HG03558 (cell line): Measurements from ENCODE around the gene EID3.
"Not testable (repeated sequence)": the region's sequence is repeated elsewhere in the genome, so short reads cannot be mapped to it uniquely, and the experiment has no call there.

Experiments used
- ATAC-seq: cut with Tn5 transposase; IDR thresholded peaks from one replicate; pipeline ENCODE4 v1.9.1; 2021; ENCODE audit warnings: moderate number of reproducible peaks; ENCODE audit not compliant: unreplicated experiment; ENCODE audit errors: extremely low read depth

The EID3 gene

DNA sequence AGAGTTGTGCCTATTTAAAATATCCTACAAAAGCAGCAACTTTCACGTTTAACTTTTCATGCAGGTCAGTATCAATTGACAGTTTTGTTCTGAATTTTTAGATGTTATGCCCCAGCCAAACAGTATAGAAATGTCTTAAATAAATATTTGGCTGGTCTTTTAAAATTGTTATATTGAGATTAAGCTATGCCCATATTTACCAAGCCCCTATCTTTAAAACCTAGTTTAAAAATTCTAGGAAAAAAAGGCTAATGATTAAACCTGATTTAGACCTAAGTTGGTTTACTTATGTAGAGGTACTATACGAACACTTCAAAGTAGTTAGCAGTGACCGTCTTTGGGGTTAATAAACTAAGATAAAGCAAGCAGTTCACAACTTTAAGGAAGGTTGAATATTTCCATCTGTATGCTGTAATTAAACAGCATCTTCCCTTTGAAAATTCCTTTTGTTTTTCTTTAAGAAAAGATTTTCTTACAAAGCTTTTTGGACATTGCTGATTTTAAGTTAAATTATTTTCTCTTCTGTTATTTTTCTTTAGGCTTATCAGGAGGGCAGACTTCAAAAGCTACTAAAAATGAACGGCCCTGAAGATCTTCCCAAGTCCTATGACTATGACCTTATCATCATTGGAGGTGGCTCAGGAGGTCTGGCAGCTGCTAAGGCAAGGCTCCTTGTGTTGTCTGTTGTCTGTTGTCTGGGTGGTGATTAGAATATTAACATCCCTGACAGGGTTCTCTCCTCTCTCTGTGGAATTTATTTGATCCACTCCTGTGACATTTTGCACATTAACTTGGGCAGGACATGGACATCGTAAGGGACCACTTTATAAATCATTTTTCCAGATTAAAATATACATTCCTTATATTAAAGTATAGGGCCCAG lies 7.5 kb downstream of the EID3 start:
- no peak for ATAC-seq

DNA sequence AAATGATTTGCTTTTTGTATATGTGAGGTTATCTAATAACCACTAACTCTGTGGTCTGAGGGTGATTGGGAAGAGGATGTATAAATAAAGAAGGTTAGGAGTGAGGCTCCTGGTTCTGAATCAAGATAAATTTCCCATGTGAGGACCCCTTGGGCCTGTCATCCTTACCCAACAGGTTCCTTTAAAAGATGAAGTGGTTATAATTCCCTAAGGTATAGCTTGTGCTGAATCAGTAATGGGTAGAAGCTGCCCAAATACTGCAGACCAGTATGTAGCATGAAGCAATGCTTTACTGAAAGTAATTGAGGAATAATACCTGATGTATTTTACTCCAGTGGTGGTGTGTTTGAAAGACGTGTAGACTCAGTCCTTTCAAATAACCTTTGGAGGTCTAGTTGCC lies 8.7 kb downstream of the EID3 start:
- no peak for ATAC-seq

DNA sequence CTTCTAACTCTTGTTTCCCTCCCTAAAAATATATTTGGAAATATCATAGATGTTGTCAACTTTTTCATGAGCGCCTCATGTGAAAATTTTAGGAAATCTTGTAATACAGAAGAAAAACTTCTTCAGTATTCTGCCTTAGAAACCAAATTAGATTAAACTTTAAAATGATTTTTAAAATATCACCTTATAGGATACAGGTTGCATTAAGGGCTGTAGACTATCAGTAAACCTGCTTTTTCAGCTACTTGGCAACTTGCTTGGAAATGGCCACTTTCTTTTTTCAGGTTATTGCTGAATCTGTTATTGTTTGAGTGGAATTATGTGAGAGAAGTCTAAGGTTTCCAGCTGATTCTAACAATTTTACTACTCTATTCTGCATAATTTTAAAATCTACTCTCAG lies 9.1 kb downstream of the EID3 start:
- ATAC-seq, result no peak

DNA sequence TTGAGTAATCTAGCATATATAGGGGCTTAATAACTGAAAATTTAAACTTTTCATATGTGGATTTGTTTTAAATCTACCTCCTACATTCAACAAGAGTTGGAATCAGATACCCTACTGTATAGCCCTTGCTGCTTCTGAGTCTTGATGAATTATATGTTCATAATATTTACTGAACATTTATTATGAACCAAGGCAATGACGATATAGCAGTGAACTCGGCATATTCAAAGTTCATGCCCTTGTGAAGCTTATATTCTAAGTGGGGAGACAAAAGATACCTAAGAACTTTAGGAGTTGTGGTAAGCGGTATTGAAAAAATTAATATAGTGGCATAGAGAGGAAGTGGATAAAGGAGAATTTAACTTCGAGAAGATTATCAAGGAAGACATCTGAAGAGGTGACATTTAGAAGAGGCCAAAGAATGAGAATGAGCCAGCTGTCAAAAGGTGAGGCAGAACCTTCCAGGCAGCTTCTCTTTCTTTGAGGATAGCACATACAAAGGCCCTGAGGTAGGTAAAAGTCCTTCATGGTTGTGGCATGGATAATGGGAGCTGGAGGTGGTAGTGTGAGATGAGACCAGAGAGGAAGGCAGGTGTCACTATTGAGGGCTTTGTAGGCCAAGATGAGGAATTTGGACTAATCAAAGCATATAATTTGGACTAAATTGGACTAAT lies 10.2 kb downstream of the EID3 start:
- no peak for ATAC-seq

DNA sequence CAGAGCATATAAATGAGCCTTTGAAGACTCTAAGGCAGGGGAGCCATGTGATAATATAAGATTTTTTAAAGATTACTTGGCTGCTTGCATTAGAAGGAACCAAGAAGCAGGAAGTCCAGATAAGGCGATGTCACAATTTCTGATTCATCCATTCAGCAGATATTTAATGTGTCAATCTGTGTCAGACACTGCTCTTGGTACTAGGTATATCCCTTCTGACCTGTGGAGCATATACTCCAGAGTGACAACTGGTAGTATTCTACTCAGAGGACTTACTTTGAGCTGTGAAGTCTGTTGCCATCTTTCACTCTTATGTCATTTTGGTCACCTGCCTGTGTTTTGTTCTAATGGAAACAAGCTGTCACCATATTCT lies 10.7 kb downstream of the EID3 start:
- ATAC-seq, result no peak

DNA sequence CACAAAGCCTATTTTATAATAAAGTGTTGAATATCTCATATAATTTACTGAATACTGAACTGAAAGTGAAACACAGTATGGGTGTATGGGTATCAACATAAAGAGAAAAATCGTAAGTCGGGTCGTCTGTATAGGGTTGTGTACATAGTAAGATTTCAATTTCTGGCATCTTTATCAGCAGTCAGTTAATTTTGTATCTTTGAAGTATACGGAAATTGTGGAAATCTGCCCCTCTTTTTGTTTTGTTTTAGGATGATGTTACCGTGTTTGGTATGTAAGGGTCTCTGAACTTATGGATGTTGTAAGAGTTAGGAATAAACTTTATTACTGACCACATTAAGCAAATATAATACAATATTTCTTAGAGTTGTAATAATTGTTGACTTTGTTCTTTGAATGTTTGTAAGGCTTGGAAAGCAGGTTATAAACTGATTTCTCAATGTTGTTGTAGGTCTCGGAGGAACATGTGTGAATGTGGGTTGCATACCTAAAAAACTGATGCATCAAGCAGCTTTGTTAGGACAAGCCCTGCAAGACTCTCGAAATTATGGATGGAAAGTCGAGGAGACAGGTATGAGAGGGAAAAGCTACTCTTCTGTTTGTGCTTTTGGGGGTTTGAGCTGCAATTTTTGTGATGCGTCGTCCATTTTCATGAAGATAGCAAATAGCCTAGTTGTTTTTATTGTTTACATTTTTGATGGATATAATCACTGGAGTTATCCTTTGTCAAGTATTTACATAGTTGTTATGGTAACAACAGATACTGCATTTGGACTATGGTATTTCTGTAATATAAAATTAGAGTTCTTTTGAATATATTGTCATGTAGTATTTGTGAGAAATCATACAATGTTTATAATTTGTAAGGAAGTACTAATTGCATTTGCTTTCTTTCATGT lies 12.0 kb downstream of the EID3 start:
- no peak for ATAC-seq

DNA sequence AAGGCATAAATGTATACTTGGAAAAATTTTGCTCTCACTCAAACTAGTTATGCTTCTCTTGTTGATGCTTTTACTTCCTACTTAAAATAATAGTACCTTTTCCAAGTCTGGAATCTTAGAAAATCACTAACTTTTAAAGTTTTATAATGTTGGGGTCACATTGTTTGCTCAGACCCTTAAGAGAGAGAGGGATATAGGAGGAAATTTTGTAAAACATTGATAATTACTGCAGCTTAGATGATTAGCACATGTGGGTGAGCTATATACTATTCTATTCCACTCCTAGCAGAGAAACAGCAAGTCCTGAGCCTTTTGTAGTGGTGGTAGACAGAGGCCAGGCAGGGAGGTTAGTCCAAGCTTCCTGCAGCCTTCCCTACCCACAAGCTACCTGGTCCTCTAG lies 13.4 kb downstream of the EID3 start:
- ATAC-seq, result no peak

DNA sequence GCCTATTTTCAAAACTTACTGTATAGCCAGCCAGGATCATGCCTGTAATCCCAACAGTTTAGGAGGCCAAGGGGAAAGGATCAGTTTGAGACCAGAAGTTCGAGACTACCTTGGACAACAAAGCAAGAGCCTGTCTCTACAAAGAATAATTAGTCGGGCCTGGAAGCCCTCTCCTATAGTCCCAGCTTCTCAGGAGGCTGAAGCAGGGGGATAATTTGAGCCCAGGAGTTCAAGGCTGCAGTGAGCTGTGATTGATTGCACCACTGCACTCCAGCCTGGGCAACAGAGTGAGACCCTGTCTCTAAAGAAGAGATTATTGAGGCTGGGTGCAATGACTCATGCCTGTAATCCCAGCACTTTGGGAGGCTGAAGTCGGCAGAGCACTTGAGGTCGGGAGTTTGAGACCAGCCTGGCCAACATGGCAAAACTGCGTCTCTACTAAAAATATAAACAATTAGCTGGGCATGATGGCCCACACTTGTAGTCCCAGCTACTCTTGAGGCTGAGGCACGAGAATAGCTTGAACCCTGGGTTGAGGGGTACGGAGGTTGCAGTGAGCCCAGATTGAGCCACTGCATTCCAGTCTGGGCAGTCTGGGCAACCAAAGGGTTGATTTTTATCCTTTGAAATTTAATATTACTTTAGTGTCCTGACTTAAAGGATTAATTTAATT lies 14.1 kb downstream of the EID3 start:
- no peak for ATAC-seq

DNA sequence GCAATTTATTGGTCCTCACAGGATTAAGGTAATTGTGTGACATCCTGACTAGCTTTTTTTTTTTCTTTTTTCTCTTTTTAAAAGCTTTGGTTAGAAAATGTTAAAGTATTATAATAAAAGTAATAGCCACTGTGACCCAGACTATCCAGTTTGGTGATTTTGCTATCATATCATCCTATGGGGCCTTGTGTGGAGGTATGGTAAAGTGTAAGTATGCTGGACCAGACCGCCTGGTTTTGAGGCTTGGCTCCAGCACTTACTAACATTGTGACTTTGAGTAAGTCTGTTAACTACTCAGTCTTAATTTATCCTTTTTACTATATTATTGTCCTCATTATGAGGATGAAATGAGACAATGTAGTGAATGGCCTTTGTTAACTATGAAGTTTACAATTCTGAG lies 15.5 kb downstream of the EID3 start:
- no peak for ATAC-seq

DNA sequence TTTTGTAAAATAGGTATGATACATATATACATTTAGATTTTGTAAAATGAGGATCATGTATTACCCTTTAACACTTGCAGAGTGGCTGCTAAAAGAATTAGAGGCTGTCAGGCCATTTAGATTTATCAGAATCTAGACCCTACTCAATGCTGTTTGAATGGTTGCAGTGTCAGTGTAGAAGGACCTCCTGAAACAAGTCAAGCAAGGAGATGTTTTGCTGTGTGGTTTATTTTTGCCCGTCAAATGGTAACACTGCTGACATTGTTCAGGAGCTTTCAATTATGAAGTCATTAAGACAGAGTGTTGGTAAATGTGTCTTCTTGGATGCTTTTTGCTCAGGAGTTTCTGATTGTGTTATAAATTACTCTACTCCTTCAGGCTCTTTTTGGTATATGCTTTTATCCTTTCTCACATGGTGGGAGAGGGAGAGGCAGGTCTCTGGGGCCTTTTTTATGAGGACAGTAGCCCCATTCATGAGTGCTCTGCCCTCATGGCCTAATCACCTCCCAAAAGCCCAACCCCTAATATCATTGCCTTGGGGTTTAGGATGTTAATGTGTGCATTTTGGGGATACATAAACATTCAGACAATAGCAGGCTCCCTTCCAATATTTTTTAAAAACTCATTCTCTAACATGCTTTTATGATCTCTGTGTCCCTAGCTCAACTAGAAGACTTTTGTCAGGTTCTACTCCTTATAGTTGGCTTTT lies 16.5 kb downstream of the EID3 start:
- no peak for ATAC-seq

DNA sequence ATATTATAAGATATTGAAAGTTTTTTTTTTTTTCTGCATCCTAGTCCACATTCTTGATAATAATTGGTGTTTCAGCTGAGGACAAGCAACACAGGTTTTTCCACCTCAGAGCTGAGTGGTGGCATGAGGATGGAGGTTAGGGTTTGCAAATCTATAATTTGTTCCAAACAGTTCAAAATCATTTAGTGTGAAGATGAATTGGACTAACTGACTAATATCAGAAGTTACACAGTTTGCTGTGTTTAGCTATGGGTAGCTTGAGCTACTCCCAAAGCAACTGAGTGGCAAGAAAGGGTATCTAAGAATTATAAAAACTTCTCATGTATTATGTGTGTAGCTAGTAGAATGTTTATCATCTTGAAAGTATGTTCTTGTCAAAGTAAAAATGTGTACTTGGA lies 17.1 kb downstream of the EID3 start:
- ATAC-seq, result no peak

DNA sequence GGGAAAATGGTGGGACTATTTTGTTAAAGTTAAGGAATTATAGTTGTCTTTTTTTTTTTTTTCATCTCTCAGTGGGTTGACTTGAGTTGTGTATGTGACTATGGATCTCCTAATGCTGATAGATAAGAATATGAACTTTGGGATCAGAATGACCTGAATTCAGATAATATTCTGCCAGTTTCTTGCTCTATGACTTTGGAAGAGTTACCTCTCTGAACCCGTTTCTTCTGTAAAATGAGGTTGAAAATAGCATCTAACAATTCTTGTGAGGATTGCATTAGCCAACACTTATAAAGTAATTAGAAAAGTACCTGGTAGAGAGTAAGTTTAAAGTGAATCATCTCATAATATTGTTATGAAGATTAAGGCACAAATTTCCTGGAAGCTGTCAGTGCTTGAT lies 18.4 kb downstream of the EID3 start:
- no peak for ATAC-seq

DNA sequence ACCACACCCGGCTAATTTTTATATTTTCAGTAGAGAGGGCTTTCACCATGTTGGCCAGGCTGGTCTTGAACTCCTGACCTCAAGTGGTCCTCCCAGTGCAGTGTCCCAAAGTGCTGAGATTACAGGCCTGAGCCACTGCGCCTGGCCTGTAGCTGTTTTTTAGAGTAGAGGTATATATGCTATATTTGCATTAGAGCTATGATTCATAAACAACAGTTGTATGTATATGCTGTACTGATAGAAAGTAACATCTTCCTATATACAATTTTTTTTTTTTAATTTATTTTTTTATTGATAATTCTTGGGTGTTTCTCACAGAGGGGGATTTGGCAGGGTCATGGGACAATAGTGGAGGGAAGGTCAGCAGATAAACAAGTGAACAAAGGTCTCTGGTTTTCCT lies 19.0 kb downstream of the EID3 start:
- ATAC-seq, result not testable (repeated sequence)

DNA sequence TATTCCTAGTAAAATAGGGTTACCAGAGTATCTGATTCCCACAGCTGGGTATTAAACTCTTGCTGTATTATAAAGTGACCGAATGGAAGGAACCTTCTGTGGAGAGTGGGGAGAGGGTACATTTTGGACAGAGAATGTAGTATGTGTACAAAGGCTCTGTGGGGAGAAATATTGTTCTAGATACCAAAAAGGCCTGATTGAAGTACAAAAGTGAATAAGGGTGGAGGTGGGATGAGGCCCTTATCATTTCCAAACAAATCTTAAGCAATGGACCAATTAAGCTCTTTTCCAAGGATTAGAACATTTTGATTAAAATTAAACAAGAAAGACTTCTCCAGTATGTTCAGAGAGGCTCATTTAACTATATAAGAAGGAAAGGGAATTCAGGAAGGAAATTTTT lies 20.4 kb downstream of the EID3 start:
- ATAC-seq, result no peak

DNA sequence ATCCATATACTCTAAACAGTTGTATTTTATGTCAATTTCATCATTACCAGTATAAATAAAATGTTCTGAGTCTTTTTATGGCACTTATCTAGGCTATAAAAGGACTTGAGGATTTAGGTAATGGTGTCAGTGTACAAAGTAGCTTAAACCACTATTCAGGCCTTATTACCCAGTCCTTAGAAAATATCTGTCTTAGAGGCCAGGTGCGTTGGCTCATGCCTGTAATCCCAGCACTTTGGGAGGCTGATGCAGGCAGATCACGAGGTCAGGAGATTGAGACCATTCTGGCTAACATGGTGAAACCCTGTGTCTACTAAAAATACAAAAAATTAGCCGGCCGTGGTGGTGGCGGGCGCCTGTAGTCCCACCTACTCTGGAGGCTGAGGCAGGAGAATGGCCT lies 24.7 kb downstream of the EID3 start:
- ATAC-seq, result not testable (repeated sequence)

DNA sequence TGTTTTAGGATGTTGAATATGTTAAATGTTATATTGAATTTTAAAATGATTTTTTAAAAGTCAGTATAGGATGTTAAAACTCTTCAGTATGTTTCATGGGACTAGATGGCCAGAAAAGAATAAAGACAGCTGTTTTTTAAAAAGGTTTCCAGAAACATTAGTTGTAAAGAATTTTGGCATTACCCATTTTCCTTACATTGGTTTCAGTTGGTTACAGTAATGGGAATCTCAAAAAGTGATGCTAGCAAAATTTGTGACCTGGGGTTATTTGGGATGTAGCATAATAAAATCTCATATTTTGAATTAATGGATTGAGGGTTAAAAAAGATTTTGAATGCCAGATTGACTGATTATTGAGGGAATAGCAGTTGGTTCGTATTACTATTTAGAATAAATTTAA lies 25.3 kb downstream of the EID3 start:
- no peak for ATAC-seq

DNA sequence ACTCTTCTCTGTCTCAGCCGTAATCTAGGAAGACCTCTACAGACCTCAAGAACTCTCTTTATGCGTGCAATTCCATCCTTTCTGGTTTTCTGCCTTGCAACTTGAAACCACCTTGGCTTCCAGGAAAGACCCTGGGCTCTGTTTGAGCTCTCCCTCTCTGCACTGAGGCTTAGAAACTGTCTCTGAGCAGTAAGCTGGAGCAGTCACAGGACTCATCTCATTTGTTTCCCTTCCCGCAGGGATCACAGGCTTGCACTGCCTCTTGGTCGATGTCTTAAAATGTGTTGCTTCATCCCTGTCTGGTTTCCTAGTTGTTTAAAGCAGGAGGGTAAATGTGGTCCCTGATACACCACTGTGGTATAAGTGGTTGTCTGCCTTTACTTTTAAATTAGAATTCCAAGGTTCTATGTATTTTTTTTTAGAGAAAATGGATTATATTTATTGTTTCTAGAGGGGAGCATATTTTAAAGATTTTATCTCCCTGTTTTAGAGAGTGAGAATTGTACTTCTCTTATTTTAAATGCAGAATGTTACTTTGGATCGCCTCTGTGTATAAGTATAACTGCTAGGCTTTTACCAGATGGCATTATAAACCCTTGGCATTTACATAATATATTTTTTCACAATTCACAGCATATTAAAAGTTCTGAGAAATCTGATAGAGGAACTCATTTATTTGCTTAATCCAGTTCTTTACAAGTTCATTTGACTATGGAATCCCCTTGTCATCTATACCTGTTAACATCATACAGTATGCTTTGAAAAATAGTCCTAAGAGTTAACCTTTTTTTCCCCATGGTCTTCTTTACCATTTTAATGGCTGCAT lies 26.4 kb downstream of the EID3 start:
- no peak for ATAC-seq

DNA sequence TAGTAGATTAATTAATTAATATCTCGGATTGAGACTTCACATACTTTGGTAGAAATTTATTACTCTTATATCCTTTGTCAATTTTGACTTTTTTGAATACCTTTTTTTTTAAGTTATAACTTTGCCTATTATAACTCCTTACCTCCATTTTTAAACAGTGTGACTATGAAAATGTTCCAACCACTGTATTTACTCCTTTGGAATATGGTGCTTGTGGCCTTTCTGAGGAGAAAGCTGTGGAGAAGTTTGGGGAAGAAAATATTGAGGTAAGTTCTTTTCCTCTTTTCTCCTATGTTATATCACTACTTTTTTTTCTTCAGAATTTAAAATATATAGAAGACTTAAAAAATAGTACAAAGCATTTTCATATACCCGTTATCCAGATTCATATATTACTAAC lies 27.8 kb downstream of the EID3 start:
- no peak for ATAC-seq

DNA sequence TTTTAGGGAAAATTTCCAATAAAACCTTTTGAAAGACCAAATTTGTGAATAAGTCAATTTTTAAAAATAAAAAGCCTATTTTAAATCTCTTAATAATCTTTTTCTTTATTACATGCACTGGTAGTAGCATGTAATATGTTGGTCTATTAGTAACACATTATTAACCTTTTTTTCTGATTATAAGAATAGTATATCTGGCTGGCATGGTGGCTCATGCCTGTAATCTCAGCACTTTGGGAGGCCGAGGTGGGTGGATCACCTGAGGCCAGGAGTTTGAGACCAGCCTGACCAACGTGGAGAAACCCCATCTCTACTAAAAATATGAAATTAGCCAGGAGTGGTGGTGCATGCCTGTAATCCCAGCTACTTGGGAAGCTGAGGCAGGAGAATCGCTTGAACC lies 28.7 kb downstream of the EID3 start:
- ATAC-seq, result not testable (repeated sequence)
